GM23248 (cell line): Measurements from ENCODE around the gene NDUFC1.

ENCODE experiments used
- EZH2 ChIP-seq: fragments of 200-600 bp; sonication (generic); IDR thresholded peaks from 2 replicates; pipeline ENCODE4 v1.6.1; 2018; ENCODE audit warnings: antibody characterized with exemption, mild to moderate bottlenecking; ENCODE audit not compliant: insufficient read depth, poor library complexity, severe bottlenecking
- EZH2phosphoT487 ChIP-seq: fragments of 200-600 bp; sonication (generic); IDR thresholded peaks from 2 replicates; pipeline ENCODE4 v1.6.1; 2018; ENCODE audit warnings: antibody characterized with exemption, moderate library complexity, mild to moderate bottlenecking, low read depth; ENCODE audit not compliant: insufficient read depth

DNA sequence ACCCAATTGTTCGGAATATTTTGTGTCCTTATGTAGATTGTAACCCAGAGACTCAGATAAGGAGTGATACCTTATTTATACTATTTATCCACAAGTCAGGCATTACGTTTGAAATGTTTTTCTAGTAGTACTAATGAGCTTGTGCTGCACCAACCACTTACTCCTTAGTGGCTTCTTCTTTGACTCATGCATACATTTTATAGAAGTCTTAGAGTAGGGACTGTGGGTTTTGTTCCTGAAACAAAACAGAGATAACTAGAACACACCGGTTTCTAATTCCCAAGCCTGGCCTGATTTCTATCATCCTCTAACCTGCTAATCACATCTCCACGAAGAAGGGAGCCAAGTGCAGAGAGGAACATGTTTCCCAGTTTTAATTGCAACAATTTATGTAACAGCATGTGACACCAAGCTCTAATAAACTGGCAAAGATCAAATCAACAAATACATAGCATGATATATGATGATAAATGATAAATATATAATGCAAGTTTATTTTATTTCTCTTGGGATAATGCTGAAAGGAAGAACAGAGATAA lies 54.5 kb downstream of the NDUFC1 start:
- TF ChIP-seq EZH2phosphoT487 (no peak), EZH2 (no peak)
